Fibroblast of mammary gland (primary cell): ENCODE measurements around the gene NOTCH1.

Experiments used
- DNase-seq: peaks from one replicate; pipeline ENCODE4 v3.0.0-alpha.2; 2010; ENCODE audit warnings: low read depth
- H3K4me3 ChIP-seq: 2 replicates; pipeline ENCODE4 v1.5.1; 2011; ENCODE audit warnings: low read depth, mild to moderate bottlenecking, low read length, moderate library complexity; ENCODE audit not compliant: control insufficient read depth
- CTCF ChIP-seq: conservative IDR thresholded peaks from 2 replicates; pipeline ENCODE4 v1.5.1; 2011; ENCODE audit warnings: low read depth, low read length, inconsistent platforms; ENCODE audit not compliant: control insufficient read depth, insufficient read depth

NOTCH1 gene

GRCh38 chr9:136476369-136477150 lies 69.3 kb downstream of the NOTCH1 start:
- no peak overlapping the region for H3K4me3 ChIP-seq

DNA sequence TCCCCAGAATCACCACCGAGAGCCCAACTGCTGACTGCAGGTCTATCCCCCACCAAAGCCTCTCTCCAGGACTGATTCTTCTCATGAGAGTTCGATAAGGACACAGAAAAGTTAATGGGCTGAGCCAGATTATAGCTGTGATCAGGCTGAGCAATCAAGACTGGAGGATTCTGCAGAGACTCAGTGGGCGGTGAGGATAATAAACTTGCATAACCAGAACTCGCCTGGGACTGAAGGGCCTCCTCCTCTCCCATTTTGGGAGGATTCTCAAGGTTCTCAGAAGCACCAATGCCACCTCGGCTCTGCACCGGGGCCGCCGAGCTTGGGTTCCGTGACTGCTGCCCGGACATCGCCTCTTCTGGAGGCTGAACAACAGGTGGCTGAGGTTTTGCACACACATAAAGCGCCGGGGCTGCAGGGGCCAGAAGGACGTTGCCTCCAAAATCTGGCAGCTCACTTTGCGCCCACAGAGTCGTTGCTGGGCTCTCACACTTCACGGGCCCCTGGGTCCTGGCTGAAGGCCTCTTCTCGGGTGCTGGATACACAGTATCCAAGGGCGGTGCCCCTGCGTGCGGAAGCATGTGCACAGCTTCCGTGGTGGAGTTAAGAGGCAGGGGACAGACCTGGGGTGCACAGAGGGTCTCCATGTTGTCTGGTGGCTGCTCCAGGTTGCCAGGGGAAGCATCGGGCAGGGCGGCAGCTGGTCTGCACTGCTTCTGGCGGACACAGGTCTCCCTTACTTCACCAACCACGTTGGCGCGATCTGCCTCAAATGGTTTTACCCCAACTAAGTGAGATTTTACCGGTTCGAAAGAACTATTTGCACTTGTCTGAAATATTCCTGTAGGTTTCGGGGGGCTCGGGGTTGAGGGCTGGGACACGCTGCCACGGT lies 70.6 kb downstream of the NOTCH1 start:
- no peak overlapping the region for H3K4me3 ChIP-seq
- no peak for DNase-seq
- TF ChIP-seq CTCF = no peak

More at GRCh38 chr9:136476369-136477150, 69.3 kb downstream of the NOTCH1 start:
- no peak for TF ChIP-seq CTCF
- no peak for DNase-seq

DNA sequence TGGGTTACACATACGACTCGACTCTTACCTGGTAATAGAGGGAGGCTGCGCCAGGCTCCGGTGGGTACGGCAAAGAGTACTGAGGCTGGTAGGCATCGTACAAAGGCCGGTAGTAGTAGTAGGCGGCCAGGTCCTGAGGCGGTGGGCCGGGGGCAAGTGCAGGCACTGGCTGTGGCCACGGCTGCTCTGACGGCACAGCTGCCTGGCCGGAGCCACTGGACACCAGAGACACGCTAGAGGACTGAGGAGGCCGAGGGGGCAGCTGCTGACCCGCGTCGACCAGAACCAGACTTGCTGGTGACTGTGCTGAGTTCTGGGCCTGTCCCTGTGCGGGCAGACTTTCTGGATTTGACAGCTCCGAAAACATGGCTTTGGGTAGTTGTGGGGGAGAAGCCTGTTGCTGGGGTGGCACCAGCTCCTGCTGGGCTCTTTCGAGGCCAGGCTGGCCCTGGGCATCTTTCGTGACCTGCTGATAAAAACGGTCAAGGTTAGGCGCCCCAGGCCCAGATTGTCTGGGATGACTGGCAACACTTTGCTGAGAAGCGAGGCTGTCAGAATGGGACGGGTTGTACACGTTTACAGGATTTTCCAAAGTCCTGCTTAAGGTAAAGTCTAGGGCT lies 71.7 kb downstream of the NOTCH1 start:
- TF ChIP-seq CTCF = no peak
- H3K4me3 ChIP-seq = no peak overlapping the region
- DNase-seq = no peak

- no peak overlapping the region for H3K4me3 ChIP-seq
- DNase-seq = no peak
- TF ChIP-seq CTCF = no peak
Observed at GRCh38 chr9:136473354-136473721, 72.5 kb downstream of the NOTCH1 start.

DNA sequence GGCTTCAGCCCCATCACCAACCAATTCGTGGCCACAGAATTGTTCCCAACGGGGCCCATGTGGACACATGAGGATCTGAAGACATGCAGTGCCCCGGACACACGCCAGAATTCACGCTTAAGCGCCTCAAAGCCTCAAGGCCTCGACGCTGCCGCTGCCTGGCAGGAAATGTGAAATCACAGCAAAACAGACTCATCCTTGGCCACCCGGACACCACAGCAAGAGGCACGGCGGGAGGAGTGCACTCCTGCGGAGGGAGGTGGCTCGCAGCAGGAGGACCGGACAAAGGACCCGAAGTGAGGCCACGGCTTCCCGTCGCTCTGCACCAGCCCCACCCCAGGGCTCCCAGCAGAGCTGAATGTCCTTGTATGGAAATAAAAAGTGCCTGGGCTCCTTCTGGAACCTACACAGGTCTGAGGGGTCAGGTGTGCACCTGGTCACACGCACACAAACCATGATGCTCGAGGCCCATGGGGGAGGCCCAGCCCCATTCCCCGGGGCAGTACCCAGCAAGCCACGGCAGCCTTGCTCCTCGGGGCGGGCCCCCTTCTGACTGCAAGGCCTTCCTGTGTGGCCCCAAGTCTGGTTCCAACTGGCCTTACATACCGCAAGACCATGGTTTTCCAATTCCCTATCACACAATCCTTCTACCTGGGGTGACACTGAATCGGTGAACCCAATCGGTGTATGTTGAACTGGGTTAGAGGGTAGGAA lies 73.1 kb downstream of the NOTCH1 start:
- no peak for TF ChIP-seq CTCF

DNA sequence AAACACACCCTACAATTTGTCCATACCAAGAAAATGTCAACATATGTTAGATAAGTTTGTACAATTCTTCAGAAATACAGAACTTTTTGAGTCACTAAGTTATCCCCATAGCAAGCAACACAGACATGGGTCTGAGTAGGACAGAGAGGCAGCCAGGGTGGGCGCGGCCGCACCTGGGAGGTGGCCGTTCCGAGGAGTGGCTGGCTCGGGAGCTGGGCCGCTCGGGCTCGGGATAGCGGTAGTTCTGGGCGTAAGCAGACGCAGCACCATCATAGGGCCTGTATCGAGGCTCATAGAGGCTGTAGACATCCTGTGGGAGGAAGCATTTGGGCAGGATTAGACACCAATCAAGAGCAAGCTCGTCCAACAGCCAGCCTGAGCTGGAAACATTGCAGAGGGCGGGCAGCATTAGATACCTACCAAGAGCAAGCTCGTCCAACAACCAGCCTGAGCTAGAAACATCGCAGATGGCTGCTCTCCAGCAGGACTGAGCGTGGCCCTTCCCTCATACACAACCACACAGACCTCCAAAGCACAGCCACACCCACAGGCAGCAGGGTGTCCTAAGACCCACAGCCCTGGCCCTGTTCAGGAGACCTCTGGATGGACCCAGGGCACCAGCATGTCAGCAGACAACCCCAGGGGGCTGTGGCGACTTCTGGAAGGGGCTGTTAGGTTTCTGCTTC lies 73.9 kb downstream of the NOTCH1 start:
- no peak overlapping the region for H3K4me3 ChIP-seq
- no peak for TF ChIP-seq CTCF
- no peak for DNase-seq

More for the DNA sequence above, 73.1 kb downstream of the NOTCH1 start:
- H3K4me3 ChIP-seq = no peak overlapping the region
- DNase-seq = no peak
